Hepatocyte (in vitro differentiated cells): ENCODE measurements around the gene GPBAR1.

Experiments used
- CTCF ChIP-seq: fragments of 200-600 bp; sonication (generic); IDR thresholded peaks from 2 replicates; pipeline ENCODE4 v1.5.1; 2016; ENCODE audit warnings: antibody characterized with exemption, mild to moderate bottlenecking; ENCODE audit not compliant: poor library complexity
- EZH2phosphoT487 ChIP-seq: fragments of 200-600 bp; sonication (generic); IDR thresholded peaks from one replicate; pipeline ENCODE4 v1.6.1; 2018; ENCODE audit warnings: antibody characterized with exemption, mild to moderate bottlenecking, low read depth, moderate library complexity; ENCODE audit not compliant: unreplicated experiment, severe bottlenecking

GRCh38 chr2:218291318-218292047 lies 30.7 kb downstream of the GPBAR1 start:
- TF ChIP-seq CTCF (no peak), EZH2phosphoT487 (no peak)
